GM18498 (cell line): ENCODE data around the gene CYP8B1.
"Not testable (repeated sequence)": the region's sequence is repeated elsewhere in the genome, so short reads cannot be mapped to it uniquely, and the experiment has no call there.

Experiments used
- ATAC-seq: cut with Tn5 transposase; IDR thresholded peaks from one replicate; pipeline ENCODE4 v1.9.1; 2021; ENCODE audit warnings: mild to moderate bottlenecking, moderate library complexity; ENCODE audit not compliant: unreplicated experiment

The CYP8B1 gene

GRCh38 chr3:42887084-42887483, 11.4 kb upstream of the CYP8B1 start:
- ATAC-seq, result no peak

GRCh38 chr3:42886294-42886822, 10.7 kb upstream of the CYP8B1 start:
- ATAC-seq, result no peak

- no peak for ATAC-seq
These were observed 8.6 kb upstream of the CYP8B1 start for GRCh38 chr3:42884324-42884723.

GRCh38 chr3:42883251-42883930, 7.7 kb upstream of the CYP8B1 start:
- not testable (repeated sequence) for ATAC-seq

GRCh38 chr3:42880601-42881451, 5.1 kb upstream of the CYP8B1 start:
- peak; percentile 99 for ATAC-seq

GRCh38 chr3:42880183-42880582, 4.5 kb upstream of the CYP8B1 start:
- no peak for ATAC-seq

- no peak for ATAC-seq
These were observed 2.2 kb upstream of the CYP8B1 start for GRCh38 chr3:42877881-42878280.

GRCh38 chr3:42876940-42877720, 1.5 kb upstream of the CYP8B1 start:
- no peak for ATAC-seq

- no peak for ATAC-seq
These were observed 722 bp upstream of the CYP8B1 start for GRCh38 chr3:42876401-42876800.

GRCh38 chr3:42874749-42875148, 930 bp downstream of the CYP8B1 start:
- no peak for ATAC-seq

- no peak for ATAC-seq
These were observed 2.3 kb downstream of the CYP8B1 start for GRCh38 chr3:42873221-42873982.

- no peak for ATAC-seq
These were observed 3.0 kb downstream of the CYP8B1 start for GRCh38 chr3:42872718-42873117.

- ATAC-seq, result no peak
These were observed 4.0 kb downstream of the CYP8B1 start for GRCh38 chr3:42871592-42872196.

GRCh38 chr3:42868841-42869240, 6.8 kb downstream of the CYP8B1 start:
- no peak for ATAC-seq

- ATAC-seq, result no peak
These were observed 8.5 kb downstream of the CYP8B1 start for GRCh38 chr3:42867138-42867537.

- no peak for ATAC-seq
These were observed 10.4 kb downstream of the CYP8B1 start for GRCh38 chr3:42865256-42865655.

- ATAC-seq, result no peak
These were observed 11.2 kb downstream of the CYP8B1 start for GRCh38 chr3:42864321-42864950.

GRCh38 chr3:42856544-42856943, 19.1 kb downstream of the CYP8B1 start:
- no peak for ATAC-seq

GRCh38 chr3:42855547-42856380, 19.9 kb downstream of the CYP8B1 start:
- no peak for ATAC-seq
